HG03571 (cell line): ENCODE data around the gene ETDC.
"Not testable (repeated sequence)": the region's sequence is repeated elsewhere in the genome, so short reads cannot be mapped to it uniquely, and the experiment has no call there.

Experiments used
- ATAC-seq: cut with Tn5 transposase; IDR thresholded peaks from one replicate; pipeline ENCODE4 v1.9.1; 2021; ENCODE audit not compliant: unreplicated experiment

The ETDC gene

GRCh38 chrX:135309430-135309923, at the start of gene ETDC:
ETDC (plus strand) TSS chrX:135309480; CDS start chrX:135309480, 0 bp downstream.
- ATAC-seq: no peak

GRCh38 chrX:135260976-135261375, 48.3 kb upstream of the ETDC start:
- not testable (repeated sequence) for ATAC-seq

- ATAC-seq: not testable (repeated sequence)
These were observed 45.9 kb upstream of the ETDC start for GRCh38 chrX:135263376-135263775.

GRCh38 chrX:135264206-135264605, 45.1 kb upstream of the ETDC start:
- ATAC-seq: no peak

GRCh38 chrX:135273162-135273561, 36.1 kb upstream of the ETDC start:
- no peak for ATAC-seq

GRCh38 chrX:135275973-135276372, 33.3 kb upstream of the ETDC start:
- no peak for ATAC-seq

GRCh38 chrX:135287266-135287823, 21.9 kb upstream of the ETDC start:
- no peak for ATAC-seq

GRCh38 chrX:135295238-135295943, 13.9 kb upstream of the ETDC start:
- ATAC-seq: peak; percentile 99

GRCh38 chrX:135295944-135296305, 13.4 kb upstream of the ETDC start:
- ATAC-seq: peak; percentile 62

GRCh38 chrX:135302269-135302873, 6.9 kb upstream of the ETDC start:
- ATAC-seq: no peak

GRCh38 chrX:135304741-135305140, 4.5 kb upstream of the ETDC start:
- ATAC-seq: no peak

GRCh38 chrX:135307171-135307570, 2.1 kb upstream of the ETDC start:
- no peak for ATAC-seq

- no peak for ATAC-seq
These were observed 880 bp upstream of the ETDC start for GRCh38 chrX:135308345-135308855.

GRCh38 chrX:135315864-135316263, 6.6 kb downstream of the ETDC start:
- ATAC-seq: no peak

GRCh38 chrX:135324463-135324862, 15.2 kb downstream of the ETDC start:
- ATAC-seq: no peak

GRCh38 chrX:135325036-135325818, 15.9 kb downstream of the ETDC start:
- not testable (repeated sequence) for ATAC-seq

GRCh38 chrX:135327299-135327698, 18.0 kb downstream of the ETDC start:
- no peak for ATAC-seq

- ATAC-seq: no peak
These were observed 19.2 kb downstream of the ETDC start for GRCh38 chrX:135328421-135329005.

GRCh38 chrX:135330706-135331105, 21.4 kb downstream of the ETDC start:
- ATAC-seq: no peak

- no peak for ATAC-seq
These were observed 22.2 kb downstream of the ETDC start for GRCh38 chrX:135331525-135331924.

GRCh38 chrX:135340831-135341230, 31.6 kb downstream of the ETDC start:
- ATAC-seq: no peak
